GM12872 (cell line): ENCODE data around the gene RHOC.

Source experiments
- TF ChIP-seq, protein P1 (sequence below): IDR thresholded peaks from 3 replicates; pipeline ENCODE4 v1.5.1; 2011; ENCODE audit warnings: low read depth, mild to moderate bottlenecking, low read length, moderate library complexity; ENCODE audit not compliant: insufficient read depth

The RHOC gene

DNA sequence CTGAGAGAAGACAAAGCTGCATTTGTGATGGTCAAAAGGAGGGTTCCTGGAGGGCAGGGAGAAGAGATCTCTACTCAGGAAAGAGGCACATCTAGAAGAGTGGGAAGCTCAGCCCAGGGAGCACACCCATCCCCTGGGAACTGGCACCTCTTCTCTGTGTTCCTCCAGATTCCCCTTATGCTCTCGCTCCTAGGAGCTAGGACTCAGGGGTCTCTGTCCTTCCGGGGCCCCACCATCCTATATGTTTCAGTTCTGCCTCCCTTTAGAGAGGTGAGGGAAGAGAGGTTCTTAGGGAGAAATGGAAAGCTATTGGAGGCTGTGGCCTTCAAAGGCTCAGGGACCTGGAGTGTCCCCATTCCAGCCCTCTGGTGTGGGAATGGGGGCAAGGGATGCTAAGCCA is 12.8 kb upstream of the RHOC start:
- TF ChIP-seq, protein P1, sequence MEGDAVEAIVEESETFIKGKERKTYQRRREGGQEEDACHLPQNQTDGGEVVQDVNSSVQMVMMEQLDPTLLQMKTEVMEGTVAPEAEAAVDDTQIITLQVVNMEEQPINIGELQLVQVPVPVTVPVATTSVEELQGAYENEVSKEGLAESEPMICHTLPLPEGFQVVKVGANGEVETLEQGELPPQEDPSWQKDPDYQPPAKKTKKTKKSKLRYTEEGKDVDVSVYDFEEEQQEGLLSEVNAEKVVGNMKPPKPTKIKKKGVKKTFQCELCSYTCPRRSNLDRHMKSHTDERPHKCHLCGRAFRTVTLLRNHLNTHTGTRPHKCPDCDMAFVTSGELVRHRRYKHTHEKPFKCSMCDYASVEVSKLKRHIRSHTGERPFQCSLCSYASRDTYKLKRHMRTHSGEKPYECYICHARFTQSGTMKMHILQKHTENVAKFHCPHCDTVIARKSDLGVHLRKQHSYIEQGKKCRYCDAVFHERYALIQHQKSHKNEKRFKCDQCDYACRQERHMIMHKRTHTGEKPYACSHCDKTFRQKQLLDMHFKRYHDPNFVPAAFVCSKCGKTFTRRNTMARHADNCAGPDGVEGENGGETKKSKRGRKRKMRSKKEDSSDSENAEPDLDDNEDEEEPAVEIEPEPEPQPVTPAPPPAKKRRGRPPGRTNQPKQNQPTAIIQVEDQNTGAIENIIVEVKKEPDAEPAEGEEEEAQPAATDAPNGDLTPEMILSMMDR: no peak

DNA sequence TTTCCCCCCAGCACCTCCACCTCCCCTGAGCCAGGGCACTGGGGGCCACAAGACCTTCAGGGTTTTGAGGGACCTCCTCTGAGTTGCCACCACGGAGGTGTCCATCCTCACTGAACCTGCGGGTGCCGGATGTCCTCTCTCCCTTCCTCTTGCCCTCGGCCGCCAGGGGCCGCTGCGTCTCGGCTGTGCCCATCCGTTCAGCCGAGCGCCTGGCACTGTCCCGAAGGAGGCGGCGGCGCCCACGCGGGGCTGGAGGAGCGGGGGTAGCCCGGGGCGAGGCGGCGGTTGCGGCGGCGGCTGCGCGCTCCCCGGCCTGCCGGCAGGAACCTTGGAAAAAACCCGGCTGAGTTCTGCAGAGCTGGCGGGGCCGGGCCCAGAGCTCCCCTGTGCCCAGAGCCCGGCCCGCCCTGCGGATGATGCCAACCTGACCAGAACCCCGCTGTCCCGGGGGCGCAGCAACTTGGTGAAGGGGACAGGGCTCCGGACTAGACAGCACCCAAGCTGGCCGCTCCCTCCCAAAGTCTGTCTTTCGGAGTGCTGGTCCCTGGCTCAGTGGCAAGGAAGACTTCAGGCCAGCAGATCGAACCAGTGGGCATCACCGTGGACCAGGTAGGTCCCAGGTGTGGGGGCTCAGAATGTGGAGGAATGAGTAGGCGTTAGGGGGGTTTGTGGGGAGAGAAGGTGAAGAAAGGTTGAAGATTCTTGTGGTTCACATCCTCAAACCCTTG is 11.9 kb upstream of the RHOC start:
- TF ChIP-seq, protein P1: peak; percentile 93

DNA sequence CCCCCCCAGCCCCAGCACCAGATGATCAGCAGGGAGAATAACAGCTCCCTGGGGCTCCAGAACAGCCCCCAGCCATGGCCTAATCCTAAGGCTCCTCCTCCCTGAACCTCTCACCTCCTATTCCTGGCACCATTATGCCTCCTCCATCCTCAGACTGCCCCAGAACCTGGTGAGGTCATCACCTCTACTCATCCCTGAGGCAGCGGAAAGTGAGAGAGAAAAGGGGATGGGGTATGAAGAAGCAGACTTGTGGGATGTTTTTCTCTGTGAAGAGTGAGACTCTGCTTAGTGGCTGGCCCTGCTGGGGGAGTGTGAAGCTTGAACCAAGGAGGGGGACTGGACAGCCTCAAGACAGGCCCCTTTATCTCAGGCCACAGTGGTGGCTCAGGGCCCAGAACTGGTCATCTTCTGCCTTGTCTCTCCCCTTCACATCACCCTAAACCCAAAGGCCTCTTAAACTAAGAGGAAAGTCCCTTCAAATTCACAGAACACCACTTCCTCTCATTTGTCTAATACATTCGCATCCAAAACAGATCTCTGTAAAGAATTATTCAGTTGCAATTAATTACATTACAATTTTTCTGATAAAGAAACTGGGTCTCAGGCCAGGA is 10.4 kb upstream of the RHOC start:
- TF ChIP-seq, protein P1: no peak

DNA sequence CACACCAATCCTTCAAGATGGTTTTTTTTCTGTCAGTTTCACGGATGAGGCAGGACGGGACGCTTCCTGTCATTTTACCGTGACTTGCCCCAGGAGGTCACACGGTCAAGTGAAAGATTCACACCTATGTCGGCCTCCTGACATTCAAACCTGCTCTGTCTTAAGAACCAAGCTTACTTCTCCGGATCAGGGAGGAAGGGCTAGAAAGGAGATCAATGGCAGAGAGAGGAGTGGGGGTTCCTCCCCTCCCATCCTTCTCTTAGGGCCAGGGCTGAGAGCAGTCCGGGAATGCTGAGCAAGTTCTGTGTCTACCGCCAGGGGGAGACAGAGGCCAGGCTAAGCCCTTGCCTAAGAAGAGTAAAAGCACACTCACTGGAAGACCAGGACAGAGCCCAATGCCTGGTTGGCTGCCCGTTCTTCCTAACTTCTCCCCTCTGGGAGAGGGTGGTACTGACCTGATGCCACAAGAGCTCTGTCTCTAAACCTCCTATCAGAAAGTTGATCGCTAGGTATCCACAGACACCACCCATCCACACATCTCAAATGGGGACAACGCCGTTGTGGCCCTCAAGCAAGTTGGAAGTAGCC is 9.3 kb upstream of the RHOC start:
- TF ChIP-seq, protein P1: peak; percentile 99

DNA sequence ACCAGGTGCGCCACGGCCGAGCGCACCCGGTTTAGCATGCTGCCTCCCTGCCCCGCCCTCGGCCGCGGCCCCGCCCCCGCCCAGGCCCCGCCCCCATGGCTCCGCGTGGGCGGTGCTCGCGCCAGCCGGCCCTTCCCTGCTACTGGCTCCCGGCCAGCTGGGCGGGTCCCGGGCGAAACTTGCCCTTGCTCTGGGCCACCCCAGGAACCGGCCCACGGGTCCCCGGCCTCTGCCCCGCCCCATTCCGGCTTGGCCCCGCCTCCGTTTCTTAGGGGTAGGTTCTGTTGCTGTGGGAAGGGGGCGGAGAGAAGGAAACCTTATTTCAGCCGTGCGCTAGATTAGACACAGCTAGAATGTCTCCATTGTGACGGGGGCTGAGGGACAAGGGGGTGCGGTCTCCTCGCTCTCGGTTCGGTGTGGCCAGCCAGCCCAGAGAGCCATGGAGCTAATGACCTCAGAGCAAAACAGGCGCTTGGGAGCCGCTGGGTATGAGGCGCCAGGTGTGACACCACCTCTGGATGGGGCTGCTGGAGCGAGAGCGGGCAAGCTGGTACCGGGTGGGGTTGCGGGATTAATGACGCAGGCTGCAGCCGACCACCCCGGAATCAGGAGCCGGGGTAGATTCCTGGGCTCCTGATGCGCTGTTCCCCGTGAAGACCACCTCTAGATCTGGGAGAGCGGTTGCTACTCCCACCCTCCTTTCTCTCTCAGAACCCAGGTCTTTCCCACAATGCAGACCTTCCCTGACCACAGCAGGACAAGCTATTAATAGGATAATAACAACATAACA is 8.5 kb upstream of the RHOC start, which contains the start of gene PPM1J:
Gene PPM1J (minus strand): TSS at position 69 of the 790 bp plus-strand sequence. CDS start 31 bp downstream, at position 38.
- TF ChIP-seq, protein P1: no peak

DNA sequence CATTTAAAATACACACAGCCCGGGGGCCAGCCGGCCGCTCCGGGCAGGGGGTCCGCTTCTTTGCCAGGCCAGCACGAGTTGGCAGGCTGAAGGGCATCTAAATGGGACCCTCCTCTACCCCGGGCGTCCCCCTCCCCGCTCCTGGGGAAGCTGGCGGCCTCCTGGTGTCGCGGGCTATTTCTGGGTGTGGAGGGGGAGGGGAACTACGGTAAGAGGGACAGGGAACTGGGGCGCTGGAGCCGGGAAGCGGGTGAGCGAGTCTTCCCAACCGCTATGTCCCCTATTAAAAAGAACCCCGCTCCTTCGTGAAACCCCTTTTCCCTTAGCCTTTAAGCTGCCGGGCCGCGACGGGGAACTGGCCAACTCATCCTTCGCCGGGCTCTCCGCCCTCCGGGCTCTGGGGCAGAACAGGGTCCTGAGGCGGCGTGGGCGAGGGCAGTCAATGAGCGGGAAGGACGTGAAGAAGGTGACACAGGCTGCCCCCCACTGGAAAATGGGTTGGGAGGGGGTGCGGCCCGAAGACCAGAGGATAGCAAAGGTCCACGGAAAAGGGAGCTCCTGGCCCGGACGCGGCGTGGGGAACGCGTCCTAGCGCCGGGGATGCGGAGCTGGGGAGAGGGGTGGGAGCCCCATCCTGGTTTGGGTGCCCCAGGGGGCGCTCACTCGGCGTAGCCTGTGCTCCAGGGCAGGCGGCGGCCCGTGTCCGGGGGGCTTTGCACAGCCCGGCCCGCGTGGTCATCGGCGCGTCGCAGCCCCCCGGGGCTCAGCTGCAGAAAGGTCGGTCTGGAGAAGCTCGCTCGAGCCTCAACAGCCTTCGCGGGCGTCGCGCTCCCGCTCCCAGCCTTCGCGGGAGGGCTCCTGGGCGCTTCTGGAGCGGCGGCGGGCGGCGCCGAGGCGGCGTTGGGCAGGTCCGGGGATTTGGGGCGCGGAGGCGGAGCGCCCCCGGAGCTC is 7.7 kb upstream of the RHOC start:
- TF ChIP-seq, protein P1: 0 out of 3 replicates have a peak, but pooled peaks have one; percentile 12
